ENCODE measurements around the gene ZBTB16. TPM values are rescaled to one million over a fixed set of nuclear protein-coding genes. Genes with fewer than 3 reads are reported as not detected.
A peak's percentile ranks its signal among the peaks of the same experiment; 100 is the strongest.
"Not testable (repeated sequence)": the region's sequence is repeated elsewhere in the genome, so short reads cannot be mapped to it uniquely, and the experiment has no call there.

Gene ZBTB16
- polyA plus RNA-seq, 1 donor: 2.8 TPM

DNA sequence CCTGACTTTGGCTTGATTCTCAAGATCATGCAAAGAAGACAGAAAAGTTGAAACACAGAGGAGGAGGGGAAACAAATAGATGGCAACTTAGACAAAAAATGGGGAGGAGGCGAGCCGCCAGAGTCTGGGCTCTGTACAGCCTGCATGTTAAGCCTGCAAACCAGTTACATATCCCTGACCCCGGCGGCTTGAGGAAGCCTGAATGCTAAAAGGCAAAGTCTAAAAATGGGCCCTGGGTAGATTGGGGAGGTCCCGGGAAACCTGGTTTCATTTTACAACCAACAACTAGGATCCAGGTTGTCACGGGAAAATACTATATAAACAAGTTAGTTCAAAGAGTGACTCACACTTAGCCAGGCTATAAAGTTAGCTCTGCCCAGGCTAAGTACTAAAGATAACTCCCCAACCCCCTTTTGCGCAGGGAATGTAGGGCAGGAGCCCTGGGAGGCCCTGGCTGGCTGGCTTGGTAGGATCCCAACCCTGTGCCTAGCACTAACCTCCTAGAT is 18.8 kb upstream of the ZBTB16 start:
- Histone ChIP-seq H3K27me3 (ENCODE audit: control insufficient read depth, insufficient read depth, low read length) (no peaks in the 10 kb centered on the region), H3K4me3 (ENCODE audit: low read length) (no peak overlapping the region), H3K9me3 (ENCODE audit: control insufficient read depth, low read depth, low read length) (no peaks in the 10 kb centered on the region), H3K27ac (ENCODE audit: low read length) (peak overlapping the region; percentile 75), H3K36me3 (ENCODE audit: control insufficient read depth, insufficient read depth, low read length) (no peaks in the 10 kb centered on the region), H3K4me1 (ENCODE audit: control insufficient read depth, insufficient read depth, low read length) (peaks cover 15% of the 10 kb centered on the region)
- WGBS (ENCODE audit: insufficient coverage, low lambda C conversion rate): no CpG with 5 or more reads among the region's 7 CpGs
- DNase-seq: peak; percentile 81 to 93

DNA sequence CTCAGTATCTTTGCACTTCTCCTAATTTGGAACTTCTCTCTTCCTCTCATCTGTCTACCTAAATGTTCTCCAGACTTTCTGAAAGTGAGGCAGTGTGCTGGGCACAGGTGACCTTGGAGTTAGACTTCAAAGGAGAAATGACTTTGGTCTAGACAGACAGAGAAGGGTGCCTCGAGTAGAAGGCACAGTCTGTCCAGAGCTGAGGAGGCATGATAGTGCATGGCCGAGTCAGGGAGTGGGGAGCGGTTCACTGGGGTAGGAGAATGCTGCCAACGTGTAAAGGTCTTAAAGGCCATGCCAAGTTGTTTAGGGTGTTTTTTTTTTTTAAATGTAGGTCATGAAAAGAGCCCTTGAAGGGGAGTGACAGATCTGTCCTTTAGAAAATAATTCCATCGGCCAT is 17.3 kb upstream of the ZBTB16 start:
- H3K4me3 ChIP-seq (ENCODE audit: low read length): no peak overlapping the region
- H3K27me3 ChIP-seq (ENCODE audit: control insufficient read depth, insufficient read depth, low read length): no peaks in the 10 kb centered on the region
- H3K4me1 ChIP-seq (ENCODE audit: control insufficient read depth, insufficient read depth, low read length): peaks cover 9% of the 10 kb centered on the region
- H3K9me3 ChIP-seq (ENCODE audit: control insufficient read depth, low read depth, low read length): no peaks in the 10 kb centered on the region
- H3K36me3 ChIP-seq (ENCODE audit: control insufficient read depth, insufficient read depth, low read length): no peaks in the 10 kb centered on the region
- DNase-seq: no peak
- WGBS (ENCODE audit: insufficient coverage, low lambda C conversion rate): no CpG with 5 or more reads among the region's 5 CpGs
- H3K27ac ChIP-seq (ENCODE audit: low read length): no peak overlapping the region

DNA sequence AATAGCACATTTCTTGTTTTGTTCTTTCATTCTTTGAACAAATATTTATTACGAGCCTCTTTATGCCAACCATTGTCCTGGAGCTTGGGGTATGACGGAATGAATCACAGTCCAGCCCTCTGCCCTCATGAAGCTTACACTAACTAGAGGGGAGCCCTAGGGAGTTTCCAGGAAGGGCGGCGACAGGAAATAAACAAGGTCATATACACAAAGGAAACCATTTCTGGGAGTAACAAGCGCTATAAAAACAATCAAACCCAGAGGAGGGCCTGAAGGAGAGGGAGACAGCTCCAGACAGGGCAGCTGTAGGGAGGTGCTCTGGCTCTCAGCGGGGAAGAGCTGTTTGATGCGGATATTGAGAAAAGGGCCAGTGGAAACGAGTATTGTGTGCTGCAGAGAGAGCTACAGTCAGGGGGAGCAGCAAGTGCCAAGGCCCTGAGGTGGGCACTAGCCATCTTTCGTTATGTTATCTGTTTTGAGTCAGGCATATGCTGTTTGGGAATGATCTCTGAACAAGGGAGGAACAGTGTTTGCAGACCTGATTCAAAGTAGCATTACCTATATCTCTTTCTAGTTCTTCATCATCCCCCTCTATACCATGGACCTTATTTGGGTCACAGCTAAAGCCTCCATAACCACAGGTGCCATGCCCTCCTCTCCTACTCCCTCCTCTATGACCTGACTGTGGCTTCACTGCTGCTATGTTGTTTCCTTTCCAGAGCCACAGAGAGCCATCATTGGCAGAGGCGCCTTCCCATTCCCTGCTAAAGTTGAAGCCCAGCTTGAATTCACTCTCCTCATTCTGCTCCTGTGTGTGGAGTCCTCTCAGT is 15.3 kb upstream of the ZBTB16 start:
- WGBS (ENCODE audit: insufficient coverage, low lambda C conversion rate): no CpG with 5 or more reads among the region's 10 CpGs

DNA sequence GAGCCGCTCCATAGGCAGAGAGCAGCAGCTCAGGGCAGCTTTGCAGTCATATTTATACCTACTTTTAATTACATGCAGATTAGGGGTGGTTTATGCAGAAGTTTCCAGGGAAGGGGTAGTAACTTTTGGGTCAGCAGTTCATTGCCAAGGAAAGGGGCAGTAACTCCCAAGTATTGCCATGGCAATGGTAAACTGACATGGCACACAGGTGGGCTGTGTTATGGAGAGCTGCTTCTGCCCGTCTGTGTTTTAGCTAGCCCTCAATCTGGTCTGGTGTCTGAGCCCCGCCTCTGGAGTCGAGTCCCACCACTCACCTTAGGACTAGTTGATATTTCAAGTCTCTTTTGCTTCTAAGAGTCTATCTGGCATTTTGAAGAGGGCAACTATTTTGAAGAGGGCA is 12.2 kb upstream of the ZBTB16 start:
- Histone ChIP-seq H3K9me3 (ENCODE audit: control insufficient read depth, low read depth, low read length) (no peaks in the 10 kb centered on the region), H3K4me1 (ENCODE audit: control insufficient read depth, insufficient read depth, low read length) (peaks cover 3% of the 10 kb centered on the region), H3K4me3 (ENCODE audit: low read length) (no peak overlapping the region), H3K27me3 (ENCODE audit: control insufficient read depth, insufficient read depth, low read length) (no peaks in the 10 kb centered on the region), H3K27ac (ENCODE audit: low read length) (no peak overlapping the region), H3K36me3 (ENCODE audit: control insufficient read depth, insufficient read depth, low read length) (no peaks in the 10 kb centered on the region)
- no CpG with 5 or more reads among the region's 4 CpGs for WGBS (ENCODE audit: insufficient coverage, low lambda C conversion rate)
- DNase-seq: no peak

More for the DNA sequence above, 15.3 kb upstream of the ZBTB16 start:
- H3K36me3 ChIP-seq (ENCODE audit: control insufficient read depth, insufficient read depth, low read length): no peaks in the 10 kb centered on the region
- H3K4me3 ChIP-seq (ENCODE audit: low read length): no peak overlapping the region
- H3K27ac ChIP-seq (ENCODE audit: low read length): no peak overlapping the region
- peaks cover 9% of the 10 kb centered on the region for H3K4me1 ChIP-seq (ENCODE audit: control insufficient read depth, insufficient read depth, low read length)
- H3K27me3 ChIP-seq (ENCODE audit: control insufficient read depth, insufficient read depth, low read length): no peaks in the 10 kb centered on the region
- H3K9me3 ChIP-seq (ENCODE audit: control insufficient read depth, low read depth, low read length): no peaks in the 10 kb centered on the region
- no peak for DNase-seq

DNA sequence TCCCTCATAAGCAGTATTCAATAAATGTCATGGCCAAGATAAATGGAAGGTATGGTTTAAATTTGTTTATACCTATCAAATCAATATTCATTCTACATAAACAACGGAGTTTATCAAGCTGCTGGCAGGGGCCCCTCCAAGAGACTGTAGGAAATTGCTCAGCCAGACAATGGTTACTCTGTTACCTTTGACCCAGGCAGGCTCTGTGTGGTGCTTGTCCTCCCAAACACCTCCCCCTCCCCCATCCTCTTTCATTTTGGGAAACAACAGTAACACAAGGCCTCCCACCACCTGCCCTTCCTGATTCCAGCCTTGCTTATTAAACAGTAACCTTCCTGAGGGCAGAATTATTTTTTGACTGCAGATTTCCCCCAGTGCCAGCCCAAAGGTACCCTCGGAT is 10.5 kb upstream of the ZBTB16 start:
- H3K36me3 ChIP-seq (ENCODE audit: control insufficient read depth, insufficient read depth, low read length): no peaks in the 10 kb centered on the region
- no peaks in the 10 kb centered on the region for H3K27me3 ChIP-seq (ENCODE audit: control insufficient read depth, insufficient read depth, low read length)
- peaks cover 3% of the 10 kb centered on the region for H3K4me1 ChIP-seq (ENCODE audit: control insufficient read depth, insufficient read depth, low read length)
- no peak overlapping the region for H3K4me3 ChIP-seq (ENCODE audit: low read length)
- DNase-seq: no peak
- H3K27ac ChIP-seq (ENCODE audit: low read length): no peak overlapping the region
- no CpG with 5 or more reads among the region's 2 CpGs for WGBS (ENCODE audit: insufficient coverage, low lambda C conversion rate)
- H3K9me3 ChIP-seq (ENCODE audit: control insufficient read depth, low read depth, low read length): no peaks in the 10 kb centered on the region

DNA sequence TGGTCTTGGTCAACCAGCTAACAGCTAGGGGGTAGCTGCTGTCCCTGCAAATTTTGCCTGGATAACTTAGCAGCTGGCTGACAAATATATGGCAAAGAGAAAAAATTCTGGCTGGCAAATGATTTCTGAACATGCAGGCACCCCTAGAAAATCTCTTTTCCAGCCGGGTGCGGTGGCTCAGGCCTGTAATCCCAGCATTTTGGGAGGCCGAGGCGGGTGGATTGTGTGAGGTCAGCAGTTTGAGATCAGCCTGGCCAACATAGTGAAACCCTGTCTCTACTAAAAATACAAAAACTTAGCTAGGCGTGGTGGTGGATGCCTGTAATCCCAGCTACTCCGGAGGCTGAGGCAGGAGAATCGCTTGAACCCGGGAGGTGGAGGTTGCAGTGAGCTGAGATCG is 9.7 kb upstream of the ZBTB16 start:
- H3K27ac ChIP-seq (ENCODE audit: low read length): not testable (repeated sequence)

DNA sequence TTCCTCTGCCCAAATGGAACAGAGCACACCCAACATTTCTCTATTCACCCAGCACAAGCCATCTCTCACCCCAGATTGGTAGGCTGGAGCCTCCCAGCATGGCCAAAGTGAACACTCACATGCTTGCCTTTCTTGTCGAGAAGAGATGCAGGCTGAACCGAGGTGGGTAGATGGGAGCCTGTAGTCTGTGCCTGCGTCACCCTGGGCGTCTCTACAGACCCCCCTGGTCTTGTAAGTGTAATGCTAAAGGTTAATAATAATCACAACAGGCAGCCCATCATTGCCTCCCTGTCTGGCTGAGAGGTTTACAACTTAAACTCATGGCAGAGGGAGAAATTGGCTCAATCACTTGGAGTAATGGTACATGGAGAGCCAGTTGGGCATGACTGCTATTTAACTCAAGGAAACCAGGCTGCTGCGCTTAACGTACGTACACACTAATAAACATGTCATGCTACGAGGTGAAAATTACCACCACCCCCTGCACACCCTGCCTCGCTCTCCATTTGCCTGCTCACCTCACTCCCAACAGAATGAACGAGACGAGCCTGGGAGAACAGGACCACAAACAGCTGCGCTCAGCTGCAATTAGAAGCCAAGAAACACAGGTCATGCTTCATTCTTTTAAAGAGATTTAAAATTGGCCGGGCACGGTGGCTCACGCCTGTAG is 9.1 kb upstream of the ZBTB16 start:
- Histone ChIP-seq H3K27me3 (ENCODE audit: control insufficient read depth, insufficient read depth, low read length) (no peaks in the 10 kb centered on the region), H3K4me3 (ENCODE audit: low read length) (no peak overlapping the region), H3K36me3 (ENCODE audit: control insufficient read depth, insufficient read depth, low read length) (no peaks in the 10 kb centered on the region), H3K27ac (ENCODE audit: low read length) (no peak overlapping the region), H3K9me3 (ENCODE audit: control insufficient read depth, low read depth, low read length) (no peaks in the 10 kb centered on the region), H3K4me1 (ENCODE audit: control insufficient read depth, insufficient read depth, low read length) (peaks cover 3% of the 10 kb centered on the region)
- no peak for DNase-seq
- no CpG with 5 or more reads among the region's 15 CpGs for WGBS (ENCODE audit: insufficient coverage, low lambda C conversion rate)

More for the DNA sequence above, 9.7 kb upstream of the ZBTB16 start:
- WGBS (ENCODE audit: insufficient coverage, low lambda C conversion rate): no CpG with 5 or more reads among the region's 9 CpGs
- not testable (repeated sequence) for H3K36me3 ChIP-seq (ENCODE audit: control insufficient read depth, insufficient read depth, low read length); H3K27me3 ChIP-seq (ENCODE audit: control insufficient read depth, insufficient read depth, low read length); H3K4me3 ChIP-seq (ENCODE audit: low read length); DNase-seq; H3K9me3 ChIP-seq (ENCODE audit: control insufficient read depth, low read depth, low read length); H3K4me1 ChIP-seq (ENCODE audit: control insufficient read depth, insufficient read depth, low read length)

DNA sequence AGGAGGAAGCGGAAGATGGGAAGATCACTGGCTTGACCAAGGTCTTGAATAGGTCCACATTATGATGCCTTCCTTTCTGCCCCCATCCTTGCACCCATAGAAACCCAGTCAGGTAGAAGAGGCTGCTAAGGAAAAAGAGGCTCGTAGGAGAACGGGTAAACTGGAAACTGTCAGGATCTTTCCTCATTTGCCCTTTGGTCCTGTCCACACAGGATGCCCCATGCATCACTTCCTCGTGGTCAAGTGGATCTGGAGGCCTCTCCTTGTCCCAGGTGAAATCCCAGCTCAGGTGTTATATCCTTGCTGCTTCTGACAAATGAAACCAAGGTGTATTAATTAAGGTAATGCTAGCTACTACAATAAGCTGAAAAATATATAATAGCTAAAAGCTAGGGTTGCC is 8.0 kb upstream of the ZBTB16 start:
- Histone ChIP-seq H3K27ac (ENCODE audit: low read length) (no peak overlapping the region), H3K4me1 (ENCODE audit: control insufficient read depth, insufficient read depth, low read length) (peaks cover 3% of the 10 kb centered on the region), H3K9me3 (ENCODE audit: control insufficient read depth, low read depth, low read length) (no peaks in the 10 kb centered on the region), H3K27me3 (ENCODE audit: control insufficient read depth, insufficient read depth, low read length) (no peaks in the 10 kb centered on the region), H3K36me3 (ENCODE audit: control insufficient read depth, insufficient read depth, low read length) (no peaks in the 10 kb centered on the region), H3K4me3 (ENCODE audit: low read length) (no peak overlapping the region)
- no CpG with 5 or more reads among the region's 4 CpGs for WGBS (ENCODE audit: insufficient coverage, low lambda C conversion rate)
- peak; percentile 64 to 66 for DNase-seq

DNA sequence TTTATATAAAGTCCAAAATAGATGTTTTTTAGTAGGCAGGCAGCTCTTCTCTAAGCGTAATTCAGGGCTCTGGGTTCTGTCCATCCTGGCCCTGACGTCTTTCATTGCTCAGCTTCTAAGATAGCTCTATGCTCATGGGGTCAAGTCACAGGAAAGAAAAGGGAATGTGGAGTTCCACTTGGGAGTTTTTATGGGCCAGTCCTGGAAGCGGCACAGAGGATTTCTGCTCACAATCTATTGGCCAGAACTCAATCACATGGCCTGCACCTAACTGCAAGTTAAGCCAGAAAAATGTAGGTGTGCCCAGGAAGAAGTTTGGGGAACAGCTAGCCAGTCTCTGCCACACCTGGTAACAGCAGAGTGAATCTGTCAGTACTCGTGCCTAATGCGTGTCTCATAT is 7.4 kb upstream of the ZBTB16 start:
- Histone ChIP-seq H3K27me3 (ENCODE audit: control insufficient read depth, insufficient read depth, low read length) (peaks cover 6% of the 10 kb centered on the region), H3K4me3 (ENCODE audit: low read length) (no peak overlapping the region), H3K9me3 (ENCODE audit: control insufficient read depth, low read depth, low read length) (no peaks in the 10 kb centered on the region), H3K36me3 (ENCODE audit: control insufficient read depth, insufficient read depth, low read length) (no peaks in the 10 kb centered on the region), H3K27ac (ENCODE audit: low read length) (no peak overlapping the region), H3K4me1 (ENCODE audit: control insufficient read depth, insufficient read depth, low read length) (peaks cover 3% of the 10 kb centered on the region)
- no CpG with 5 or more reads among the region's 5 CpGs for WGBS (ENCODE audit: insufficient coverage, low lambda C conversion rate)
- no peak for DNase-seq

DNA sequence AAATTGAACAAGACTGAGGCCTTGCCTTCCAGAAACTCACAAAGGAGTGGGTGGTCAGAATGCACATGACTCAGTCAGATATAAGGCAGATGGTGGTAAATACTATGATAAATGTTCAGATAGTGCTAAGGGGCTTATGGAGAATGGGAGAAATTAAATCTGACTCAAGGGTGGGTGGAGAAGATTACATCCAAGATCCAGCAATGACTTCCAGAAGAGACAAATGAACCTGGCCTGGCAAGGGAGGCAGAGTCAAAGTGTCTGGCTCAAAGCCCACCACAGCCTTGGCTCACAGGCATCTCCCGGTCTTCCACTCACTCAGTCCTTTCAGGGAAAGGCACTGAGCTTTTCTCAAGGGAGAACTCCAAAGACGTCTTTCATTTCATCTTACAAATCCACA is 6.1 kb upstream of the ZBTB16 start:
- Histone ChIP-seq H3K4me3 (ENCODE audit: low read length) (no peak overlapping the region), H3K27me3 (ENCODE audit: control insufficient read depth, insufficient read depth, low read length) (peaks cover 18% of the 10 kb centered on the region), H3K27ac (ENCODE audit: low read length) (no peak overlapping the region), H3K9me3 (ENCODE audit: control insufficient read depth, low read depth, low read length) (peaks cover 2% of the 10 kb centered on the region), H3K36me3 (ENCODE audit: control insufficient read depth, insufficient read depth, low read length) (no peaks in the 10 kb centered on the region), H3K4me1 (ENCODE audit: control insufficient read depth, insufficient read depth, low read length) (peaks cover 3% of the 10 kb centered on the region)
- DNase-seq: no peak
- no CpG with 5 or more reads among the region's 2 CpGs for WGBS (ENCODE audit: insufficient coverage, low lambda C conversion rate)
